PC-3 (cell line): ENCODE results near the gene PTOV1.

ENCODE experiments used
- EZH2 ChIP-seq: fragments of 300-600 bp; sonication (generic); IDR thresholded peaks from one replicate; pipeline ENCODE4 v1.6.1; 2017; ENCODE audit warnings: antibody characterized with exemption, mild to moderate bottlenecking, low read length; ENCODE audit not compliant: unreplicated experiment
- TF ChIP-seq, protein P1 (sequence below): fragments of 300-600 bp; sonication (generic); conservative IDR thresholded peaks from 2 replicates; pipeline ENCODE4 v1.5.1; 2017; ENCODE audit warnings: antibody characterized with exemption, low read depth, mild to moderate bottlenecking, low read length

DNA sequence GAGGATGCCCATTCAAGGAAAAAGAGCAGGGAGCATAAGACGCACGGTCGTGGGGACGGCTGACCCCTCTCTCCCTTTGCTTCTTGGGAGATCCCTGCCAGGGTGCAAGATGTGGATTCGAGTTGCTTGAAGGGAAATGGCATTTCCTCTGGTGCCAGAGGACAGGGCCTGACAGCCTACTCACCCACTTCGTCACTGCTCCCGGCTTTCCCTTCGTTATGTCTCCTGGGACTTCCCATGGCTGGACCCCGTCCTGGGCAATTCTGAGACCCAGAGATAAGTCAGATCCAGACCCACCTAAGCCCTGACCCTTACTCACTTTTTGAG is 27.7 kb downstream of the PTOV1 start:
- TF ChIP-seq, protein P1, sequence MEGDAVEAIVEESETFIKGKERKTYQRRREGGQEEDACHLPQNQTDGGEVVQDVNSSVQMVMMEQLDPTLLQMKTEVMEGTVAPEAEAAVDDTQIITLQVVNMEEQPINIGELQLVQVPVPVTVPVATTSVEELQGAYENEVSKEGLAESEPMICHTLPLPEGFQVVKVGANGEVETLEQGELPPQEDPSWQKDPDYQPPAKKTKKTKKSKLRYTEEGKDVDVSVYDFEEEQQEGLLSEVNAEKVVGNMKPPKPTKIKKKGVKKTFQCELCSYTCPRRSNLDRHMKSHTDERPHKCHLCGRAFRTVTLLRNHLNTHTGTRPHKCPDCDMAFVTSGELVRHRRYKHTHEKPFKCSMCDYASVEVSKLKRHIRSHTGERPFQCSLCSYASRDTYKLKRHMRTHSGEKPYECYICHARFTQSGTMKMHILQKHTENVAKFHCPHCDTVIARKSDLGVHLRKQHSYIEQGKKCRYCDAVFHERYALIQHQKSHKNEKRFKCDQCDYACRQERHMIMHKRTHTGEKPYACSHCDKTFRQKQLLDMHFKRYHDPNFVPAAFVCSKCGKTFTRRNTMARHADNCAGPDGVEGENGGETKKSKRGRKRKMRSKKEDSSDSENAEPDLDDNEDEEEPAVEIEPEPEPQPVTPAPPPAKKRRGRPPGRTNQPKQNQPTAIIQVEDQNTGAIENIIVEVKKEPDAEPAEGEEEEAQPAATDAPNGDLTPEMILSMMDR: no peak
- TF ChIP-seq EZH2: no peak
